RPMI7951 (cell line): ENCODE measurements around the gene GTSE1. TPM values are rescaled to one million over a fixed set of nuclear protein-coding genes. Genes with fewer than 3 reads are reported as not detected.

ENCODE experiments used
- DNase-seq: peaks from one replicate; pipeline ENCODE4 v3.0.0-alpha.2; 2012; ENCODE audit warnings: low read depth
- total RNA-seq: library from RNA; depleted of rRNA; stranded (reverse); fragments of >200 nt; shearing (Covaris generic); gene quantifications from 2 replicates; pipeline ENCODE4 v1.2.3, GENCODE V29; 2014; rRNA removed

The GTSE1 gene
- total RNA-seq, 1 experiment from 2014 or later: 23.2 TPM

DNA sequence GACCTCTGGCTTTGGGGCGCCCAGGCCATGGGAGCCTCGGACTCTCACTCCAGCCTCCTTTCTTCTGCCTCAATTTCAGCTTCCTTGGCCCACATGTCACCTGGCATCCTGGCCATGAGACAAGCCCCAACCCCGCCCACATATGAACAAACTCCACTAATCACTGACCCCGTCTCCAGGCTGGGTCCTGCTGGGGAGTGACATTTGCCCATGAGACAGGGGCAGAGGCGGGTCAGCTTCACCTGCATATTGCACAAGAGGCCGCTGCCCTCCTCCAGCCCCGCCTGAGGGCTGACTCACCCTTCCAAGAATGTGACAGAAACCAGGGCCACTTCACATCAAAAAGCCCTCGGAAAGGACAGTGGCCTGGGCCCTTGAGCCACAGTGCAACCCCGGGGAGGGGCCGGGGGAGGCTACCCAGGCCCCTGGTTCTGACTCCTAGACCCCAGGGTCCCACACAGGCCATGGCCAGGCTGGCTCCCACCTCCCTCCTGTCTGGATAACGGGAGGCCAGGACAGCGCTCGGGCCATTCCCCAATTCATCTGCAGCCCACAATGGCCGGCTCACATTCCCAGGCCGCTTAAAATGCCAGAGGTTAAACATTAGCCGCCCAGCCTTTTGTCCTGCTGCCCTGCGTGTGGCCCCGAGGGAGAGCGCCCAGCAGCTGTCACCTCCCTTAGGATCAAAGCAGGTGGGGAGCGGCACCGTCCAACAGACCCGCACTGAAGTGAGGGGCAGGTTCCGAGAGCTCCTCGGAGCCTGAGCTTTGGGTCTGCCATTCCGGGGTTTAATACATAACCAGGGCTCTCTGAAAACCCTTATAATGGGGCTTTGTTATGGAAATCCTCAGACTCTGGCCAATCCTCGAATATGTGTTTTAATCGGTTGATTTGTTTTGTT is 81.1 kb downstream of the GTSE1 start:
- DNase-seq: peak; percentile 62

GRCh38 chr22:46378426-46379065 is 81.9 kb downstream of the GTSE1 start:
- no peak for DNase-seq

- DNase-seq: no peak
Measured at GRCh38 chr22:46379066-46379930, 82.6 kb downstream of the GTSE1 start.

DNA sequence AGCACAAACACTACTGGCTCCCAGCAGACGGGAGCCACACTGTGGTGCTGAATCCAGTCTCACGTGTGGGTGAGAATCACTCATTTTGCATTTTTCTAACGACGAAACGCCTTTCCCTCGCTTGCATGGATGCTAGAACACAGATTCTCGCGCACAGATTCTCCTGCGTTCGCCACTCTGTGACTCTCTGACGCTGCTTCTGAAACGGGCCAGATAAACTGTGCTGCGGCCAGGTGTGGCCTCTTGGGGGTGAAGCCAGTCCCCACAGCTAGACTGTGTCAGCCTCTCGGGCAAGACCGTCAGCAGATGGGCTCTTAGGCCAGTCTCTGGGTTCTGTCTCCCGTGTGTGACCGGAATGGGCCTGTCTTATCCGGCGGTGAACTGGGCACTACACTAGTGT is 83.4 kb downstream of the GTSE1 start:
- DNase-seq: no peak

Other genes starting within 250 kb of the GTSE1 start
- 8.7 and 16.7 TPM in 2 replicates for gene PPARA, start 146.3 kb upstream of the GTSE1 start, total RNA-seq
- 2.4 and 5.3 TPM in 2 replicates for gene CDPF1, start 46.6 kb upstream of the GTSE1 start, total RNA-seq
- under 0.01 TPM in 1 of 2 replicates, not detected in the other for gene PKDREJ, start 33.5 kb upstream of the GTSE1 start, total RNA-seq
- gene TTC38, start 28.9 kb upstream of the GTSE1 start, total RNA-seq: 30.3 and 34.4 TPM in 2 replicates
- gene TRMU, start 38.8 kb downstream of the GTSE1 start, total RNA-seq: 30.3 and 32.3 TPM in 2 replicates
- 2.1 and 3.0 TPM in 2 replicates for gene CELSR1, start 240.8 kb downstream of the GTSE1 start, total RNA-seq